Activated CD8-positive, alpha-beta T cell treated with anti-CD3 and anti-CD28 coated beads for 36 hours (primary cell): Measurements from ENCODE around the gene LSG1. TPM values are rescaled to one million over a fixed set of nuclear protein-coding genes. Genes with fewer than 3 reads are reported as not detected.

ENCODE experiments used
- ATAC-seq: fragments of 200-7000 bp; cut with Tn5 transposase; one replicate; pipeline ENCODE4 v1.10.0; 2021; ENCODE audit warnings: mild to moderate bottlenecking, moderate library complexity
- CTCF ChIA-PET: fragments of 350-600 bp; sonication (Branson Sonifier 250); formaldehyde crosslinking; loops from one replicate; lab custom pipeline; 2021; ENCODE audit warnings: antibody characterized with exemption; lab: Charles Lee
- POLR2A ChIA-PET: fragments of 350-600 bp; sonication (Branson Sonifier 250); formaldehyde crosslinking; loops from one replicate; lab custom pipeline; 2021; ENCODE audit warnings: antibody characterized with exemption; lab: Charles Lee
- DNase-seq: peaks from one replicate; pipeline ENCODE4 v3.0.0-alpha.2; 2020
- H3K27ac Mint-ChIP-seq: one replicate; pipeline ENCODE4 v1.8.0; 2021; ENCODE audit warnings: mild to moderate bottlenecking, mixed read lengths
- H3K27me3 Mint-ChIP-seq: one replicate; pipeline ENCODE4 v1.8.0; 2021; ENCODE audit warnings: mixed read lengths
- H3K36me3 Mint-ChIP-seq: one replicate; pipeline ENCODE4 v1.8.0; 2021; ENCODE audit warnings: low read depth, mixed read lengths
- H3K4me1 Mint-ChIP-seq: one replicate; pipeline ENCODE4 v1.8.0; 2021; ENCODE audit warnings: low read depth, mixed read lengths
- H3K4me3 Mint-ChIP-seq: one replicate; pipeline ENCODE4 v1.8.0; 2021; ENCODE audit warnings: mild to moderate bottlenecking, moderate library complexity, mixed read lengths
- H3K9me3 Mint-ChIP-seq: one replicate; pipeline ENCODE4 v1.8.0; 2021; ENCODE audit warnings: mixed read lengths
- CTCF ChIP-seq: fragments of 200-600 bp; IDR thresholded peaks from one replicate; pipeline ENCODE4 v1.8.0; 2022; ENCODE audit warnings: antibody characterized with exemption, mild to moderate bottlenecking
- intact Hi-C: fragments of 100-400 bp; cut with micrococcal nuclease; formaldehyde crosslinking; loops from one replicate; pipeline ENCODE4 v1.10.0; 2022
- total RNA-seq, 2 experiments: library from RNA; stranded (reverse); gene quantifications; one replicate each; pipeline ENCODE4 v1.2.3, GENCODE V29; 2021

LSG1 gene
- total RNA-seq, 2 experiments from 2014 or later, result 36.5 to 41.3 TPM

- intact Hi-C loops, result no loop called here
These were observed 4.6 kb downstream of the LSG1 start for GRCh38 chr3:194667363-194667762.

GRCh38 chr3:194664857-194665256, 7.1 kb downstream of the LSG1 start:
- no peaks in the 10 kb centered on the region for H3K27me3 Mint-ChIP-seq
- H3K27ac Mint-ChIP-seq, result no peak overlapping the region

More at GRCh38 chr3:194667363-194667762, 4.6 kb downstream of the LSG1 start:
- Mint-ChIP-seq H3K36me3 (peaks cover 29% of the 10 kb centered on the region), H3K4me3 (no peak overlapping the region), H3K9me3 (no peaks in the 10 kb centered on the region), H3K27ac (no peak overlapping the region), H3K4me1 (peaks cover 30% of the 10 kb centered on the region), H3K27me3 (no peaks in the 10 kb centered on the region)
- no peak for TF ChIP-seq CTCF
- CTCF ChIA-PET, result interaction anchor here (1.2 to 10.3 kb wide), 2 partner anchors 18 to 20 kb away, joined by 4 to 199 read pairs; partner anchors contain the start of gene FAM43A
- POLR2A ChIA-PET, result interaction anchor here (0.7 to 1.3 kb wide), 3 partner anchors 17 to 193 kb away, joined by 3 read pairs; no protein-coding TSS in a partner anchor
- ATAC-seq (no peak), DNase-seq (no peak)

GRCh38 chr3:194661946-194662345, 10.0 kb downstream of the LSG1 start:
- peaks cover 11% of the 10 kb centered on the region for H3K4me1 Mint-ChIP-seq
- intact Hi-C loops, result no loop called here
- peaks cover 32% of the 10 kb centered on the region for H3K36me3 Mint-ChIP-seq
- no peak for DNase-seq
- H3K4me3 Mint-ChIP-seq, result no peak overlapping the region
- no peaks in the 10 kb centered on the region for H3K9me3 Mint-ChIP-seq
- ATAC-seq, result no peak
- no peak overlapping the region for H3K27ac Mint-ChIP-seq
- CTCF ChIA-PET, result interaction anchor here (0.7 to 6.4 kb wide), 3 partner anchors 9 to 318 kb away, joined by 3 to 64 read pairs (median 5); partner anchors contain the start of gene LSG1
- POLR2A ChIA-PET, result interaction anchor here (2.6 kb wide), 1 partner anchor 10 kb away, joined by 9 read pairs; the partner anchor contains the start of gene LSG1
- H3K27me3 Mint-ChIP-seq, result no peaks in the 10 kb centered on the region
- TF ChIP-seq CTCF, result no peak

More at GRCh38 chr3:194664857-194665256, 7.1 kb downstream of the LSG1 start:
- no peak for TF ChIP-seq CTCF
- intact Hi-C loops, result no loop called here
- no peak overlapping the region for H3K4me3 Mint-ChIP-seq
- POLR2A ChIA-PET, result no interaction called here
- no peaks in the 10 kb centered on the region for H3K9me3 Mint-ChIP-seq
- ATAC-seq (no peak), DNase-seq (no peak)
- CTCF ChIA-PET, result interaction anchor here (1.1 kb wide), 1 partner anchor 134 kb away, joined by 3 read pairs; no protein-coding TSS in a partner anchor
- peaks cover 26% of the 10 kb centered on the region for H3K4me1 Mint-ChIP-seq
- H3K36me3 Mint-ChIP-seq, result peaks cover 29% of the 10 kb centered on the region

- H3K27me3 Mint-ChIP-seq, result no peaks in the 10 kb centered on the region
- no peak for DNase-seq
- H3K4me1 Mint-ChIP-seq, result peaks cover 11% of the 10 kb centered on the region
- no peaks in the 10 kb centered on the region for H3K9me3 Mint-ChIP-seq
- POLR2A ChIA-PET, result interaction anchor here (2.6 kb wide), 1 partner anchor 11 kb away, joined by 9 read pairs; the partner anchor contains the start of gene LSG1
- ATAC-seq, result no peak
- no peak overlapping the region for H3K4me3 Mint-ChIP-seq
- H3K27ac Mint-ChIP-seq, result peak overlapping the region; percentile 48
- TF ChIP-seq CTCF, result no peak
- peaks cover 35% of the 10 kb centered on the region for H3K36me3 Mint-ChIP-seq
- intact Hi-C loops, result no loop called here
- CTCF ChIA-PET, result interaction anchor here (0.6 to 6.4 kb wide), 5 partner anchors 10 to 249 kb away, joined by 3 to 64 read pairs (median 3); partner anchors contain the start of gene LSG1
These were observed 10.6 kb downstream of the LSG1 start for GRCh38 chr3:194661374-194661773.

GRCh38 chr3:194659778-194660177, 12.2 kb downstream of the LSG1 start:
- no peak for ATAC-seq
- TF ChIP-seq CTCF, result no peak
- Mint-ChIP-seq H3K36me3 (peaks cover 34% of the 10 kb centered on the region), H3K27me3 (no peaks in the 10 kb centered on the region), H3K27ac (no peak overlapping the region), H3K4me1 (peaks cover 14% of the 10 kb centered on the region), H3K9me3 (no peaks in the 10 kb centered on the region), H3K4me3 (no peak overlapping the region)
- DNase-seq, result no peak
- POLR2A ChIA-PET, result interaction anchor here (0.8 to 2.6 kb wide), 3 partner anchors 10 to 12 kb away, joined by 3 to 9 read pairs (median 6); partner anchors contain the start of gene LSG1
- intact Hi-C loops, result no loop called here
- CTCF ChIA-PET, result interaction anchor here (1.4 to 6.4 kb wide), 3 partner anchors 11 to 601 kb away, joined by 4 to 64 read pairs (median 4); partner anchors contain the start of gene LSG1
